Common myeloid progenitor, CD34-positive (primary cell): ENCODE data around the gene NOS2.

ENCODE experiments used
- CTCF ChIA-PET: fragments of 350-600 bp; sonication (Branson Sonifier 250); formaldehyde crosslinking; loops from one replicate; lab custom pipeline; 2021; ENCODE audit warnings: antibody characterized with exemption; lab: Charles Lee
- POLR2A ChIA-PET: fragments of 350-600 bp; sonication (Branson Sonifier 250); formaldehyde crosslinking; loops from one replicate; lab custom pipeline; 2021; ENCODE audit warnings: antibody characterized with exemption; lab: Charles Lee
- DNase-seq, 3 donors: peaks; one replicate each; pipeline versions ENCODE4 v3.0.0 to v3.0.0-alpha.2; 2013
- H3K27ac ChIP-seq, 2 experiments: 1 replicate in 1 of 2; 2 replicates in 1 of 2; pipeline ENCODE4 v1.7.0; 2013; ENCODE audit warnings: inconsistent platforms in 2 of 2, low read length in 2 of 2, mild to moderate bottlenecking in 2 of 2, low read depth in 1 of 2, moderate library complexity in 1 of 2; ENCODE audit not compliant: severe bottlenecking in 2 of 2, insufficient read depth in 1 of 2, poor library complexity in 1 of 2
- H3K27me3 ChIP-seq, 5 experiments: replicated peaks in 2 of 5; 1 replicate in 3 of 5; 2 replicates in 2 of 5; pipeline versions ENCODE4 v1.6.1 to v1.7.0; 2013; ENCODE audit warnings: low read length in 4 of 5, mild to moderate bottlenecking in 2 of 5, moderate library complexity in 2 of 5, inconsistent platforms in 1 of 5; ENCODE audit not compliant: insufficient read depth in 5 of 5, control insufficient read depth in 4 of 5
- H3K36me3 ChIP-seq, 4 experiments: 1 replicate in 2 of 4; 2 replicates in 2 of 4; pipeline versions ENCODE4 v1.6.1 to v1.7.0; 2013; ENCODE audit warnings: low read length in 3 of 4, control low read depth in 1 of 4, mild to moderate bottlenecking in 1 of 4; ENCODE audit not compliant: control insufficient read depth in 4 of 4, insufficient read depth in 4 of 4
- H3K4me1 ChIP-seq, 4 experiments: 1 replicate in 3 of 4; 2 replicates in 1 of 4; pipeline versions ENCODE4 v1.6.1 to v1.7.1; 2013; ENCODE audit warnings: low read length in 3 of 4, mild to moderate bottlenecking in 3 of 4, control low read depth in 1 of 4, inconsistent platforms in 1 of 4, moderate library complexity in 1 of 4; ENCODE audit not compliant: control insufficient read depth in 4 of 4, insufficient read depth in 4 of 4; ENCODE audit errors: control extremely low read depth in 1 of 4
- H3K4me3 ChIP-seq, 7 experiments: 1 replicate in 4 of 7; 2 replicates in 3 of 7; pipeline versions ENCODE4 v1.5.1 to v1.7.0; 2013; ENCODE audit warnings: mild to moderate bottlenecking in 7 of 7, low read length in 6 of 7, moderate library complexity in 6 of 7, inconsistent platforms in 2 of 7, low read depth in 2 of 7, control low read depth in 1 of 7; ENCODE audit not compliant: insufficient read depth in 4 of 7, control insufficient read depth in 1 of 7; ENCODE audit errors: extremely low read depth in 1 of 7
- H3K9me3 ChIP-seq, 5 experiments: 1 replicate in 4 of 5; 2 replicates in 1 of 5; pipeline versions ENCODE4 v1.6.1 to v1.7.1; 2013; ENCODE audit warnings: low read length in 4 of 5, mild to moderate bottlenecking in 2 of 5, inconsistent platforms in 1 of 5, low read depth in 1 of 5, moderate library complexity in 1 of 5; ENCODE audit not compliant: control insufficient read depth in 4 of 5, insufficient read depth in 2 of 5; ENCODE audit errors: control extremely low read depth in 1 of 5
- WGBS: methylation state at CpG from one replicate; pipeline ENCODE4 v1.1.5; 2013; ENCODE audit not compliant: insufficient coverage; 5-methylcytosine and 5-hydroxymethylcytosine counted together

NOS2 gene

GRCh38 chr17:27793168-27793905, 7.0 kb downstream of the NOS2 start:
- no peaks in the 10 kb centered on the region for H3K36me3 ChIP-seq
- CTCF ChIA-PET, result interaction anchor here (1.0 to 5.7 kb wide), 2 partner anchors 8 to 13 kb away, joined by 3 to 39 read pairs; no protein-coding TSS in a partner anchor
- H3K4me1 ChIP-seq, result peaks cover 0 to 11% (median 8%) of the 10 kb centered on the region in 4 experiments
- H3K27ac ChIP-seq, result no peak overlapping the region
- H3K9me3 ChIP-seq, result no peaks in the 10 kb centered on the region
- peaks cover 3 to 49% (median 18%) of the 10 kb centered on the region in 5 experiments for H3K27me3 ChIP-seq
- WGBS, result 5% methylated on average over 56 of the region's 58 CpGs
- POLR2A ChIA-PET, result interaction anchor here (0.9 kb wide), 1 partner anchor 12 kb away, joined by 4 read pairs; no protein-coding TSS in a partner anchor
- H3K4me3 ChIP-seq, result peak overlapping the region in 4 of 7 experiments; percentile 32 to 68 (median 49)
- peak in 2 of 3 donors; percentile 26 to 27 for DNase-seq

- CTCF ChIA-PET, result interaction anchor here (5.7 kb wide), 1 partner anchor 14 kb away, joined by 39 read pairs; no protein-coding TSS in a partner anchor
- H3K27me3 ChIP-seq, result peaks cover 3 to 47% (median 18%) of the 10 kb centered on the region in 5 experiments
Observed at GRCh38 chr17:27792095-27792494, 8.2 kb downstream of the NOS2 start.

GRCh38 chr17:27788919-27789318, 11.4 kb downstream of the NOS2 start:
- no peak overlapping the region for H3K27ac ChIP-seq
- CTCF ChIA-PET, result interaction anchor here (0.5 to 1.1 kb wide), 3 partner anchors 13 to 92 kb away, joined by 3 read pairs; no protein-coding TSS in a partner anchor
- no peak overlapping the region for H3K4me3 ChIP-seq
- no peaks in the 10 kb centered on the region for H3K36me3 ChIP-seq
- POLR2A ChIA-PET, result no interaction called here
- H3K4me1 ChIP-seq, result peaks cover 0 to 8% (median 7%) of the 10 kb centered on the region in 4 experiments
- 100% methylated on average over 2 of the region's 3 CpGs for WGBS
- H3K27me3 ChIP-seq, result peaks cover 2 to 22% (median 10%) of the 10 kb centered on the region in 5 experiments
- DNase-seq, result no peak
- no peaks in the 10 kb centered on the region for H3K9me3 ChIP-seq

More at GRCh38 chr17:27792095-27792494, 8.2 kb downstream of the NOS2 start:
- WGBS, result no CpG with 5 or more reads among the region's 3 CpGs
- no peak overlapping the region for H3K27ac ChIP-seq
- POLR2A ChIA-PET, result no interaction called here
- no peaks in the 10 kb centered on the region for H3K36me3 ChIP-seq
- peaks cover 0 to 11% (median 8%) of the 10 kb centered on the region in 4 experiments for H3K4me1 ChIP-seq
- no peaks in the 10 kb centered on the region for H3K9me3 ChIP-seq
- no peak for DNase-seq
- H3K4me3 ChIP-seq, result no peak overlapping the region

- Histone ChIP-seq H3K36me3 (no peaks in the 10 kb centered on the region), H3K4me3 (no peak overlapping the region), H3K27me3 (no peaks in the 10 kb centered on the region), H3K4me1 (peaks cover 0 to 5% (median under 1%) of the 10 kb centered on the region in 4 experiments), H3K27ac (no peak overlapping the region), H3K9me3 (no peaks in the 10 kb centered on the region)
- CTCF ChIA-PET, result interaction anchor here (0.9 to 2.2 kb wide), 3 partner anchors 14 to 26 kb away, joined by 3 to 6 read pairs (median 3); no protein-coding TSS in a partner anchor
- POLR2A ChIA-PET, result no interaction called here
- WGBS, result 93% methylated on average over 8 of the region's 9 CpGs
- no peak for DNase-seq
Observed at GRCh38 chr17:27783440-27784350, 16.6 kb downstream of the NOS2 start.

GRCh38 chr17:27782791-27783206, 17.5 kb downstream of the NOS2 start:
- Histone ChIP-seq H3K27me3 (no peaks in the 10 kb centered on the region), H3K36me3 (no peaks in the 10 kb centered on the region), H3K4me3 (no peak overlapping the region), H3K27ac (no peak overlapping the region), H3K9me3 (no peaks in the 10 kb centered on the region), H3K4me1 (peaks cover 0 to 14% (median under 1%) of the 10 kb centered on the region in 4 experiments)
- 73% methylated on average over 5 of the region's 7 CpGs for WGBS
- ChIA-PET POLR2A (no interaction called here), CTCF (interaction anchor here (0.8 to 2.2 kb wide), 4 partner anchors 9 to 23 kb away, joined by 3 to 6 read pairs (median 4); no protein-coding TSS in a partner anchor)
- DNase-seq, result peak in 2 of 3 donors; percentile 38 to 42

- 99% methylated on average over 20 of the region's 20 CpGs for WGBS
- Histone ChIP-seq H3K4me1 (peaks cover 0 to 14% (median under 1%) of the 10 kb centered on the region in 4 experiments), H3K27ac (no peak overlapping the region), H3K36me3 (no peaks in the 10 kb centered on the region), H3K27me3 (no peaks in the 10 kb centered on the region), H3K9me3 (no peaks in the 10 kb centered on the region), H3K4me3 (no peak overlapping the region)
- DNase-seq, result no peak
- POLR2A ChIA-PET, result interaction anchor here (0.6 kb wide), 1 partner anchor 64 kb away, joined by 3 read pairs; no protein-coding TSS in a partner anchor
- CTCF ChIA-PET, result interaction anchor here (0.9 to 2.2 kb wide), 5 partner anchors 15 to 126 kb away, joined by 3 to 6 read pairs (median 3); no protein-coding TSS in a partner anchor
Observed at GRCh38 chr17:27780828-27781404, 19.4 kb downstream of the NOS2 start.
